Skeletal muscle satellite cell (primary cell): ENCODE data around the gene LILRA1.
"Not testable (repeated sequence)": the region's sequence is repeated elsewhere in the genome, so short reads cannot be mapped to it uniquely, and the experiment has no call there.

Experiments
- H3K27me3 ChIP-seq: 2 replicates; pipeline ENCODE4 v1.7.0; 2013; ENCODE audit warnings: low read length; ENCODE audit not compliant: control insufficient read depth, insufficient read depth
- H3K36me3 ChIP-seq: 2 replicates; pipeline ENCODE4 v1.7.0; 2013; ENCODE audit warnings: mild to moderate bottlenecking, control low read depth, low read length; ENCODE audit not compliant: insufficient read depth
- H3K4me1 ChIP-seq: 2 replicates; pipeline ENCODE4 v1.7.0; 2013; ENCODE audit warnings: low read length; ENCODE audit not compliant: control insufficient read depth, insufficient read depth
- H3K4me2 ChIP-seq: 2 replicates; pipeline ENCODE4 v1.7.0; 2013; ENCODE audit warnings: mild to moderate bottlenecking, low read length
- H3K4me3 ChIP-seq: 2 replicates; pipeline ENCODE4 v1.7.0; 2013; ENCODE audit warnings: low read length
- H3K9ac ChIP-seq: 2 replicates; pipeline ENCODE4 v1.7.0; 2013; ENCODE audit warnings: mild to moderate bottlenecking, low read depth, low read length, moderate library complexity
- H3K9me3 ChIP-seq: replicated peaks from 2 replicates; pipeline ENCODE4 v1.7.0; 2013; ENCODE audit warnings: mild to moderate bottlenecking, control low read depth, low read length

LILRA1 gene

GRCh38 chr19:54630782-54631181 lies 37.4 kb downstream of the LILRA1 start:
- Histone ChIP-seq H3K9me3 (no peaks in the 10 kb centered on the region), H3K27me3 (no peaks in the 10 kb centered on the region), H3K4me1 (no peaks in the 10 kb centered on the region), H3K9ac (no peak overlapping the region), H3K36me3 (no peaks in the 10 kb centered on the region), H3K4me2 (no peak overlapping the region), H3K4me3 (no peak overlapping the region)

GRCh38 chr19:54631489-54632337 lies 38.3 kb downstream of the LILRA1 start:
- H3K4me1 ChIP-seq, H3K27me3 ChIP-seq, H3K4me2 ChIP-seq, H3K9me3 ChIP-seq, H3K36me3 ChIP-seq, H3K4me3 ChIP-seq, H3K9ac ChIP-seq: not testable (repeated sequence)

- not testable (repeated sequence) for H3K36me3 ChIP-seq, H3K4me2 ChIP-seq, H3K9me3 ChIP-seq
Measured at GRCh38 chr19:54632517-54632916, 39.1 kb downstream of the LILRA1 start.

GRCh38 chr19:54633401-54633800 lies 40.0 kb downstream of the LILRA1 start:
- Histone ChIP-seq H3K9ac (no peak overlapping the region), H3K4me2 (no peak overlapping the region), H3K36me3 (no peaks in the 10 kb centered on the region), H3K27me3 (no peaks in the 10 kb centered on the region), H3K4me1 (no peaks in the 10 kb centered on the region), H3K9me3 (no peaks in the 10 kb centered on the region), H3K4me3 (no peak overlapping the region)

More at GRCh38 chr19:54632517-54632916, 39.1 kb downstream of the LILRA1 start:
- H3K27me3 ChIP-seq, H3K9ac ChIP-seq, H3K4me3 ChIP-seq, H3K4me1 ChIP-seq: not testable (repeated sequence)

GRCh38 chr19:54636081-54636480 lies 42.6 kb downstream of the LILRA1 start:
- H3K36me3 ChIP-seq, H3K4me1 ChIP-seq, H3K4me2 ChIP-seq, H3K9ac ChIP-seq, H3K27me3 ChIP-seq, H3K9me3 ChIP-seq, H3K4me3 ChIP-seq: not testable (repeated sequence)

GRCh38 chr19:54638683-54639082 lies 45.3 kb downstream of the LILRA1 start:
- Histone ChIP-seq H3K36me3 (no peaks in the 10 kb centered on the region), H3K9me3 (no peaks in the 10 kb centered on the region), H3K9ac (no peak overlapping the region), H3K4me2 (no peak overlapping the region), H3K27me3 (no peaks in the 10 kb centered on the region), H3K4me3 (no peak overlapping the region), H3K4me1 (no peaks in the 10 kb centered on the region)

GRCh38 chr19:54642953-54643352 lies 49.5 kb downstream of the LILRA1 start:
- not testable (repeated sequence) for H3K4me2 ChIP-seq, H3K4me3 ChIP-seq, H3K36me3 ChIP-seq, H3K4me1 ChIP-seq, H3K9me3 ChIP-seq, H3K9ac ChIP-seq, H3K27me3 ChIP-seq

- not testable (repeated sequence) for H3K9ac ChIP-seq, H3K4me2 ChIP-seq, H3K4me3 ChIP-seq, H3K9me3 ChIP-seq, H3K36me3 ChIP-seq, H3K27me3 ChIP-seq, H3K4me1 ChIP-seq
Measured at GRCh38 chr19:54643583-54643982, 50.2 kb downstream of the LILRA1 start.

GRCh38 chr19:54644056-54644455 lies 50.6 kb downstream of the LILRA1 start:
- Histone ChIP-seq H3K4me3 (no peak overlapping the region), H3K27me3 (no peaks in the 10 kb centered on the region), H3K9ac (no peak overlapping the region), H3K4me2 (no peak overlapping the region), H3K4me1 (no peaks in the 10 kb centered on the region), H3K36me3 (no peaks in the 10 kb centered on the region), H3K9me3 (peaks cover 5% of the 10 kb centered on the region)

GRCh38 chr19:54646331-54646841 lies 53.0 kb downstream of the LILRA1 start:
- Histone ChIP-seq H3K27me3 (no peaks in the 10 kb centered on the region), H3K9ac (no peak overlapping the region), H3K9me3 (peaks cover 5% of the 10 kb centered on the region), H3K4me3 (no peak overlapping the region), H3K4me2 (no peak overlapping the region), H3K4me1 (no peaks in the 10 kb centered on the region), H3K36me3 (no peaks in the 10 kb centered on the region)

- Histone ChIP-seq H3K4me2 (no peak overlapping the region), H3K4me3 (no peak overlapping the region), H3K36me3 (no peaks in the 10 kb centered on the region), H3K4me1 (no peaks in the 10 kb centered on the region), H3K9ac (no peak overlapping the region), H3K9me3 (peaks cover 8% of the 10 kb centered on the region), H3K27me3 (no peaks in the 10 kb centered on the region)
Measured at GRCh38 chr19:54648129-54648528, 54.7 kb downstream of the LILRA1 start.

GRCh38 chr19:54650108-54650655 lies 56.8 kb downstream of the LILRA1 start:
- H3K9me3 ChIP-seq: peaks cover 8% of the 10 kb centered on the region
- H3K27me3 ChIP-seq: no peaks in the 10 kb centered on the region
- no peak overlapping the region for H3K9ac ChIP-seq
- H3K4me3 ChIP-seq: no peak overlapping the region
- no peak overlapping the region for H3K4me2 ChIP-seq
- no peaks in the 10 kb centered on the region for H3K4me1 ChIP-seq
- H3K36me3 ChIP-seq: no peaks in the 10 kb centered on the region
